OCI-LY7 (cell line): ENCODE measurements around the gene PLEK.

Experiments used
- EZH2phosphoT487 ChIP-seq: fragments of 200-600 bp; sonication (generic); IDR thresholded peaks from 2 replicates; pipeline ENCODE4 v1.6.1; 2018; ENCODE audit warnings: low read depth, borderline replicate concordance, mild to moderate bottlenecking, mixed run types, antibody characterized with exemption, low read length, moderate library complexity, mixed read lengths
- TF ChIP-seq, protein P1 (sequence below): fragments of 200-600 bp; sonication (generic); conservative IDR thresholded peaks from 2 replicates; pipeline ENCODE4 v1.5.1; 2014; ENCODE audit warnings: mild to moderate bottlenecking, antibody characterized with exemption, low read length, moderate library complexity, mixed read lengths

DNA sequence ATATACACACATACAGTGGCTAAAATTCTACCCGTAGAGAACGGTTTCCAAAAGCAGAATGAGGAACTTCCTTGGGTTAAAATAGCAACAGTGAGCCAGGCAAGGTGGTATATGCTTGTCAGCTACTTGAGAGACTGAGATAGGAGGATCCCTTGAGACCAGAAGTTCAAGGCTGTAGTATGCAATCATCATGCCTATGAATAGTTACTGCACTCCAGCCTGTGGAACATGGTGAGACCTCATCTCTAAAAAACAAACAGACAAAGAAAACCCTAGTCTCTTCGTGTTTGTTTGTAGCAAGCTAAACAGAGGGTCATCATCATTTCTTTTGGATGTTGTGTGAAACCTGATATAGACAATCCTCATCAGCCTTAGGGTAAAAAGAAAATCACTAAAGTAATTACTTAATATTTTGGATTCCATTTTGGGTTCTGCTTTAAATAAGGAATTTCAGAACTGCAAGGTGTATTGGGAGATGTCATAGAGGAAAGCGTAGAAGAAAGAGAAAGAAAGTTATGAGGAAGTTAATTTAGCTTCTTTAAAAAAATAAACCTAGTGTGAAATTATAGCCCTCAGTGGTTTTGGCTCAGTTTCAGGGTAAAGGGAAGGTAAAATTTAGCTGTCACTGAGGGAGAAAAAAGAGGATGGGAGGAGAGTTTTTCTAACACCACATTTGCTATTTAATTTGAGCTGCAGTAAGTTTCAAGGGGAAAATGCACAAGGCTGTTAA, 46.5 kb downstream of the PLEK start:
- TF ChIP-seq, protein P1, sequence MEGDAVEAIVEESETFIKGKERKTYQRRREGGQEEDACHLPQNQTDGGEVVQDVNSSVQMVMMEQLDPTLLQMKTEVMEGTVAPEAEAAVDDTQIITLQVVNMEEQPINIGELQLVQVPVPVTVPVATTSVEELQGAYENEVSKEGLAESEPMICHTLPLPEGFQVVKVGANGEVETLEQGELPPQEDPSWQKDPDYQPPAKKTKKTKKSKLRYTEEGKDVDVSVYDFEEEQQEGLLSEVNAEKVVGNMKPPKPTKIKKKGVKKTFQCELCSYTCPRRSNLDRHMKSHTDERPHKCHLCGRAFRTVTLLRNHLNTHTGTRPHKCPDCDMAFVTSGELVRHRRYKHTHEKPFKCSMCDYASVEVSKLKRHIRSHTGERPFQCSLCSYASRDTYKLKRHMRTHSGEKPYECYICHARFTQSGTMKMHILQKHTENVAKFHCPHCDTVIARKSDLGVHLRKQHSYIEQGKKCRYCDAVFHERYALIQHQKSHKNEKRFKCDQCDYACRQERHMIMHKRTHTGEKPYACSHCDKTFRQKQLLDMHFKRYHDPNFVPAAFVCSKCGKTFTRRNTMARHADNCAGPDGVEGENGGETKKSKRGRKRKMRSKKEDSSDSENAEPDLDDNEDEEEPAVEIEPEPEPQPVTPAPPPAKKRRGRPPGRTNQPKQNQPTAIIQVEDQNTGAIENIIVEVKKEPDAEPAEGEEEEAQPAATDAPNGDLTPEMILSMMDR: no peak
- TF ChIP-seq EZH2phosphoT487: no peak
